Neural progenitor cell (in vitro differentiated cells): ENCODE results near the gene ARHGEF6.

Source experiments
- CTCF ChIP-seq: fragments of 200-600 bp; sonication (generic); IDR thresholded peaks from 2 replicates; pipeline ENCODE4 v1.5.1; 2017; ENCODE audit warnings: antibody characterized with exemption, mild to moderate bottlenecking
- EZH2 ChIP-seq: fragments of 200-600 bp; sonication (generic); IDR thresholded peaks from 2 replicates; pipeline ENCODE4 v1.6.1; 2017; ENCODE audit warnings: antibody characterized with exemption, mild to moderate bottlenecking, moderate library complexity

- TF ChIP-seq CTCF (no peak), EZH2 (no peak)
Observed at GRCh38 chrX:136768469-136769084, 12.2 kb downstream of the ARHGEF6 start.
